H1 (cell line): ENCODE results near the gene COX6A2.

Source experiments
- CHD2 ChIP-seq: IDR thresholded peaks from 2 replicates; pipeline ENCODE4 v1.6.1; 2012; ENCODE audit warnings: low read length, improper control_type of control experiment
- CTCF ChIP-seq, 3 experiments: IDR thresholded peaks; 1 replicate in 2 of 3; 2 replicates in 1 of 3; pipeline versions ENCODE4 v1.5.1 to v1.6.1; 2011; ENCODE audit warnings: low read length in 3 of 3, mild to moderate bottlenecking in 3 of 3, inconsistent platforms in 2 of 3, low read depth in 1 of 3, moderate library complexity in 1 of 3; ENCODE audit not compliant: insufficient read depth in 1 of 3; ENCODE audit errors: control extremely low read depth in 1 of 3
- EZH2 ChIP-seq: fragments of 200-600 bp; sonication (generic); IDR thresholded peaks from 2 replicates; pipeline ENCODE4 v1.7.1; 2012; ENCODE audit warnings: low read depth, mild to moderate bottlenecking, moderate library complexity, low read length, inconsistent platforms; ENCODE audit not compliant: severe bottlenecking
- POLR2A ChIP-seq, 2 experiments: IDR thresholded peaks; 1 replicate in 1 of 2; 2 replicates in 1 of 2; pipeline ENCODE4 v1.6.1; 2011; ENCODE audit warnings: low read depth in 2 of 2, low read length in 2 of 2, mild to moderate bottlenecking in 2 of 2; ENCODE audit errors: control extremely low read depth in 1 of 2
- POLR2AphosphoS5 ChIP-seq: IDR thresholded peaks from 2 replicates; pipeline ENCODE4 v1.6.1; 2011; ENCODE audit warnings: low read depth, low read length
- RAD21 ChIP-seq, 2 experiments: IDR thresholded peaks in 1 of 2; conservative IDR thresholded peaks in 1 of 2; 2 replicates each; pipeline ENCODE4 v1.6.1; 2011; ENCODE audit warnings: low read depth in 2 of 2, low read length in 2 of 2, improper control_type of control experiment in 1 of 2, inconsistent platforms in 1 of 2, mild to moderate bottlenecking in 1 of 2, moderate library complexity in 1 of 2
- SIRT6 ChIP-seq: IDR thresholded peaks from one replicate; pipeline ENCODE4 v1.7.1; 2012; ENCODE audit warnings: low read length, inconsistent platforms
- SP4 ChIP-seq: IDR thresholded peaks from 2 replicates; pipeline ENCODE4 v1.6.1; 2012; ENCODE audit warnings: low read length, inconsistent platforms
- TF ChIP-seq, protein P1 (sequence below): IDR thresholded peaks from 2 replicates; pipeline ENCODE4 v1.6.1; 2012; ENCODE audit warnings: inconsistent platforms

DNA sequence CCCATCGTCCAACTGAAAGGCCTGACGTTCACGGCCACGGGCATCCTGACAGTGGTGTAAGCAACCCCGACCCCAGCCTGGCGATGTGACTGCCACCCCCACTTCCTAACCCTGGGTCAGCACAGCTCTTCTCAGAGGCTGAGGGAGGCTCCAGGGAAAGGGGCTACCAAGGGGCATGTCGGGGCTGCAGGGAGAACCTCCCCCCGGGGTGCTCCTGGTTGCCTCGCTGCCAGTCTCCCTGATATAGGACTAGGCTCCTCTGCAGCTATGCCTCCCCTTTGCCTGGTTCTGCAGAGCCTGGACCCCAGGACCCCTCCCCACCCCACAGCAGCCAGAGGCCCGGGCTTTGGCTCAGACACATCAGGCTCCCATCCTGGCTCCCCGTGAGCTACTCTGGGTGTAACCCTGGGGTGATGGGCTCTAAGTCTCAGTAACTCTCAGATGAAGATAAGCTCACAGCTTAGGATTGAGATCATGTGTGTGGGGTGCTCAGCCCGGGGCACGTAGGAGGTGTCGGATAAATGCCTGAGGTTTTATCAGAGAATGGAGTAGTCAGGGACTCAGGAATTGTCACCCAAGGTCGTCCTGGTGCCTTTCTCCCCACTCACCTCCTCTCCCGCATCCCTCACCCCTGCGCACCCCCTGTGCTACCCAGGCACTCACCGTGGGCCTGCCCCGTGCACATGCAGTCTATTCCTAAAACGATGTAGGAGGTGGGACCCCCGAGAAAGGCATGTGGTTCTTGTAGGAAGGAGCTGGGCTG lies 24.4 kb downstream of the COX6A2 start:
- no peak for TF ChIP-seq CHD2
- TF ChIP-seq CTCF (IDR thresholded peaks at IDR 0.05; ENCODE audit: control extremely low read depth in 1 of 3, insufficient read depth in 1 of 3, low read depth in 1 of 3, low read length in 3 of 3) = no peak
- TF ChIP-seq, protein P1, sequence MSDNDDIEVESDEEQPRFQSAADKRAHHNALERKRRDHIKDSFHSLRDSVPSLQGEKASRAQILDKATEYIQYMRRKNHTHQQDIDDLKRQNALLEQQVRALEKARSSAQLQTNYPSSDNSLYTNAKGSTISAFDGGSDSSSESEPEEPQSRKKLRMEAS = no peak
- no peak for TF ChIP-seq POLR2AphosphoS5
- no peak for TF ChIP-seq EZH2
- TF ChIP-seq SP4 = no peak
- no peak for TF ChIP-seq RAD21 (IDR thresholded peaks at IDR 0.05 in 1 of 2, conservative IDR thresholded peaks at IDR 0.05 in 1 of 2; ENCODE audit: low read depth in 2 of 2, low read length in 2 of 2)
- no peak for TF ChIP-seq POLR2A (IDR thresholded peaks at IDR 0.05; ENCODE audit: control extremely low read depth in 1 of 2, low read depth in 2 of 2, low read length in 2 of 2)
- TF ChIP-seq SIRT6 = no peak
